Upper lobe of left lung (tissue), 6 donors: ENCODE data around the gene COL6A3. TPM values are rescaled to one million over a fixed set of nuclear protein-coding genes. Genes with fewer than 3 reads are reported as not detected.

ENCODE experiments used
- ATAC-seq, 2 donors: fragments of 200-7000 bp; cut with Tn5 transposase; one replicate each; pipeline ENCODE4 v1.9.1; 2022; ENCODE audit warnings: mild to moderate bottlenecking in 2 of 2, moderate library complexity in 2 of 2; ENCODE audit not compliant: low FRiP score in 2 of 2
- DNase-seq, 2 donors: peaks; one replicate each; pipeline ENCODE4 v3.0.0-alpha.2; 2019 to 2020
- H3K27ac ChIP-seq, 4 donors: fragments of 200-600 bp; sonication (generic); one replicate each; pipeline ENCODE4 v1.5.1; 2016 to 2019
- H3K27me3 ChIP-seq, 4 donors: fragments of 200-600 bp; sonication (generic); one replicate each; pipeline ENCODE4 v1.5.1; 2017 to 2019
- H3K36me3 ChIP-seq, 4 donors: fragments of 200-600 bp; sonication (generic); one replicate each; pipeline ENCODE4 v1.5.1; 2016 to 2019
- H3K4me1 ChIP-seq, 4 donors: fragments of 200-600 bp; sonication (generic); one replicate each; pipeline ENCODE4 v1.5.1; 2018 to 2019
- H3K4me3 ChIP-seq, 4 donors: fragments of 200-600 bp; sonication (generic); one replicate each; pipeline ENCODE4 v1.5.1; 2017 to 2019; ENCODE audit warnings: mild to moderate bottlenecking in 2 of 4, moderate library complexity in 1 of 4
- H3K9me3 ChIP-seq, 4 donors: fragments of 200-600 bp; sonication (generic); one replicate each; pipeline ENCODE4 v1.5.1; 2018 to 2019
- CTCF ChIP-seq, 6 experiments: fragments of 450-650 bp in 4 of 6; fragments of 200-600 bp in 2 of 6; sonication (generic) in 2 of 6; IDR thresholded peaks; one replicate each; pipeline ENCODE4 v1.5.1; 2016 to 2019; ENCODE audit warnings: antibody characterized with exemption in 6 of 6
- EP300 ChIP-seq, 4 donors: sonication (generic); formaldehyde crosslinking; IDR thresholded peaks; one replicate each; pipeline ENCODE4 v1.5.1; 2017; ENCODE audit warnings: antibody characterized with exemption in 4 of 4, control low read depth in 2 of 4
- POLR2A ChIP-seq, 4 donors: fragments of 450-650 bp; IDR thresholded peaks; one replicate each; pipeline ENCODE4 v1.5.1; 2016 to 2017; ENCODE audit warnings: antibody characterized with exemption in 4 of 4, mild to moderate bottlenecking in 2 of 4
- POLR2AphosphoS5 ChIP-seq, 2 donors: sonication (generic); formaldehyde crosslinking; IDR thresholded peaks; one replicate each; pipeline ENCODE4 v1.5.1; 2017; ENCODE audit warnings: antibody characterized with exemption in 2 of 2
- WGBS, 2 donors: methylation state at CpG; one replicate each; pipeline ENCODE4 v1.1.5; 2017 to 2018; 5-methylcytosine and 5-hydroxymethylcytosine counted together
- total RNA-seq, 6 donors: library from RNA; depleted of rRNA in 4 of 6; stranded (reverse); fragments of >200 nt in 4 of 6; gene quantifications; one replicate each; pipeline versions ENCODE4 v1.1.0 to v1.2.1, GENCODE V29; 2016 to 2021
- donor health status: DM: no; HTN: no; CAD: no; lungs with moderate emphysema.
- donor health status: DM: no; HTN: yes; CAD: no; lungs with severe emphysema.

COL6A3 gene
- total RNA-seq, 6 donors from 2014 or later: 34.4 to 199 (median 71.9) TPM

DNA sequence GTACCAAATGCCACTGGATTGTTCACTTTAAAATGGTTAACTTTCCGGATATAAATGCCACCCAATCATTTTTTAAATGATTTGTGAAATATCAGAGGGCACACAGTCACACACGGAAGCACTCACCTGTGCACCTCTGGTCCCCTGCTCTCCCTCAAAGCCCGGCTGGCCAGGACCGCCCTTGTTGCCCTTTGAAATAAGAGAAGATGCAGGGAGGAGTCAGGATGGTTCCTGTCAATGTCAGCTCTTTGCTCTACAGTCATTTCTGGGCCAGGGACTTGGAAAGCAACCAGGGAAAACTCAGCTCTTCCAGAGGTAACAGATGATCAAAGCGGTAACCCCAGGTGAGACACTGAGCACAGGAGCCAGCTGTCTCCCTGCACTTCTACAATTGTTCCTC, 60.7 kb downstream of the COL6A3 start:
- Histone ChIP-seq H3K9me3 (no peaks in the 10 kb centered on the region), H3K27ac (no peak overlapping the region), H3K27me3 (no peaks in the 10 kb centered on the region), H3K4me3 (no peak overlapping the region), H3K4me1 (no peaks in the 10 kb centered on the region), H3K36me3 (peaks cover 0 to 7% (median 0%) of the 10 kb centered on the region in 4 donors)
- ATAC-seq (no peak), DNase-seq (no peak)
- WGBS, 2 donors: 56% methylated on average over 4 to 5 of the region's 5 CpGs
- TF ChIP-seq POLR2AphosphoS5 (IDR thresholded peaks at IDR 0.05) (no peak), POLR2A (IDR thresholded peaks at IDR 0.05) (no peak), CTCF (IDR thresholded peaks at IDR 0.05) (no peak), EP300 (IDR thresholded peaks at IDR 0.05) (no peak)

GRCh38 chr2:237352279-237352845, 61.6 kb downstream of the COL6A3 start:
- Histone ChIP-seq H3K36me3 (peaks cover 0 to 6% (median under 1%) of the 10 kb centered on the region in 4 donors), H3K4me1 (no peaks in the 10 kb centered on the region), H3K9me3 (no peaks in the 10 kb centered on the region), H3K4me3 (no peak overlapping the region), H3K27me3 (no peaks in the 10 kb centered on the region), H3K27ac (peak overlapping the region in 1 of 4 donors; percentile 22)
- DNase-seq (no peak), ATAC-seq (no peak)
- 47 to 62% methylated on average over 3 to 6 of the region's 6 CpGs for WGBS, 2 donors
- TF ChIP-seq EP300 (IDR thresholded peaks at IDR 0.05) (no peak), POLR2AphosphoS5 (IDR thresholded peaks at IDR 0.05) (no peak), CTCF (IDR thresholded peaks at IDR 0.05) (no peak), POLR2A (IDR thresholded peaks at IDR 0.05) (no peak)

DNA sequence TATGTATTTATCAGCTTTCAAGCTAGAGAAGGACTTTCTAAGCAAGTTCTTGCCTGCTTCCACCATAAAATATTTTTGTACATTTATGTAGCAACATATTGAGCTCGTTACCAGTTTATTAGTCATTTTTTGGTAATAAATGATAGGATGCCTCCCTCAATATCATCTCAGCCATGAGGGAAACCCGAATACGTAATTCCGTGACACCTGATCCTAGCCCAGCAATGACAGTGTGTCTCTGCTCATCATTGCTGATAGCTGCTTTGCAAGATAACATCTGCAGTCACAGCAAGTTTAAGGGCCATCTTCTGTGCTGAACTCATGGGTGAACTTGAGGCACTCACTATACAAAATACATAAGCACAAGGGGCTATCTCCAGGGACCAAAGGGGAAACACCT, 62.2 kb downstream of the COL6A3 start:
- ATAC-seq: no peak
- no peak overlapping the region for H3K4me3 ChIP-seq
- H3K36me3 ChIP-seq: peaks cover 0 to 8% (median 2%) of the 10 kb centered on the region in 4 donors
- no peaks in the 10 kb centered on the region for H3K9me3 ChIP-seq
- no peak for DNase-seq
- peak overlapping the region in 1 of 4 donors; percentile 22 for H3K27ac ChIP-seq
- no peak for TF ChIP-seq CTCF (IDR thresholded peaks at IDR 0.05)
- TF ChIP-seq POLR2A (IDR thresholded peaks at IDR 0.05): no peak
- TF ChIP-seq EP300 (IDR thresholded peaks at IDR 0.05): no peak
- TF ChIP-seq POLR2AphosphoS5 (IDR thresholded peaks at IDR 0.05): no peak
- no peaks in the 10 kb centered on the region for H3K27me3 ChIP-seq
- H3K4me1 ChIP-seq: no peaks in the 10 kb centered on the region
- 90 to 91% methylated on average over 4 of the region's 4 CpGs for WGBS, 2 donors

DNA sequence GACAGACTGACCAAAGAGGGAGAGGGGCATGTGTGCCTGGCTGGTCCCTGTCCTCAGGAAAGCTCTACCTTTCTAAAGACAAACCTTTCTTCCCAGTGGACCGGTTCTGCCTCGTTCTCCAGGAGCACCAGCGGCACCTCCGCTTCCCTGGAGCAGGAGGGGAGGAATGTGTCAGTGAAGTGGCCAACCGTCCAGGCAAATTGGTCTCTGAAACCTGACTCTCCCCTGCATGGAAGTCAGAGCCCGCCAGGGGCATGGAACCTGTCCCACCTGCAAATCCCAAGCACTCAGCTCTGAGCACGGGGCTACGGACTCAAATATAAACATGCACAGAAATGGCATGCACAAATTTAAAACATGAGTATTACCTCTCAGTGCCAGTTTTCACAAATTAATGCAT, 62.9 kb downstream of the COL6A3 start:
- DNase-seq (no peak), ATAC-seq (no peak)
- WGBS, 2 donors: 36 to 50% methylated on average over 7 to 8 of the region's 8 CpGs
- TF ChIP-seq POLR2A (IDR thresholded peaks at IDR 0.05) (no peak), POLR2AphosphoS5 (IDR thresholded peaks at IDR 0.05) (no peak), CTCF (IDR thresholded peaks at IDR 0.05) (no peak)
- no peak overlapping the region for H3K4me3 ChIP-seq
- no peak overlapping the region for H3K27ac ChIP-seq
- H3K36me3 ChIP-seq: peaks cover 0 to 8% (median 2%) of the 10 kb centered on the region in 4 donors
- no peaks in the 10 kb centered on the region for H3K9me3 ChIP-seq
- H3K27me3 ChIP-seq: no peaks in the 10 kb centered on the region
- no peaks in the 10 kb centered on the region for H3K4me1 ChIP-seq

GRCh38 chr2:237350597-237350996, 63.4 kb downstream of the COL6A3 start:
- H3K9me3 ChIP-seq: no peaks in the 10 kb centered on the region
- DNase-seq (no peak), ATAC-seq (no peak)
- WGBS, 2 donors: 84 to 87% methylated on average over 6 of the region's 6 CpGs
- TF ChIP-seq EP300 (IDR thresholded peaks at IDR 0.05) (no peak), POLR2AphosphoS5 (IDR thresholded peaks at IDR 0.05) (no peak), CTCF (IDR thresholded peaks at IDR 0.05) (no peak), POLR2A (IDR thresholded peaks at IDR 0.05) (no peak)
- H3K27ac ChIP-seq: no peak overlapping the region
- no peak overlapping the region for H3K4me3 ChIP-seq
- no peaks in the 10 kb centered on the region for H3K27me3 ChIP-seq
- H3K4me1 ChIP-seq: no peaks in the 10 kb centered on the region
- peaks cover 0 to 8% (median 2%) of the 10 kb centered on the region in 4 donors for H3K36me3 ChIP-seq
